RWPE2 (cell line): ENCODE results near the gene CAPN14.
"Not testable (repeated sequence)": the region's sequence is repeated elsewhere in the genome, so short reads cannot be mapped to it uniquely, and the experiment has no call there.

Source experiments
- ATAC-seq: fragments of 200-7000 bp; cut with Tn5 transposase; 3 replicates; pipeline ENCODE4 v1.9.1; 2021; ENCODE audit warnings: low read depth
- DNase-seq: peaks from one replicate; pipeline ENCODE4 v3.0.0-alpha.2; 2020; ENCODE audit warnings: low spot score
- H3K27ac ChIP-seq: fragments of 450-650 bp; 2 replicates; pipeline ENCODE4 v1.5.1; 2017; ENCODE audit warnings: mild to moderate bottlenecking; ENCODE audit not compliant: poor library complexity, severe bottlenecking
- H3K27me3 ChIP-seq: fragments of 250-450 bp; sonication (Bioruptor Pico); 2 replicates; pipeline ENCODE4 v1.5.1; 2021; ENCODE audit warnings: mild to moderate bottlenecking, moderate library complexity; ENCODE audit not compliant: insufficient read depth, poor library complexity, severe bottlenecking
- H3K36me3 ChIP-seq: fragments of 250-450 bp; sonication (Bioruptor Pico); 2 replicates; pipeline ENCODE4 v1.5.1; 2020; ENCODE audit warnings: low read depth, mild to moderate bottlenecking, moderate library complexity
- H3K4me1 ChIP-seq: fragments of 250-450 bp; sonication (Bioruptor Pico); 2 replicates; pipeline ENCODE4 v1.5.1; 2021; ENCODE audit warnings: mild to moderate bottlenecking, moderate library complexity; ENCODE audit not compliant: insufficient read depth, poor library complexity, severe bottlenecking
- H3K4me3 ChIP-seq: fragments of 250-450 bp; sonication (Bioruptor Pico); 2 replicates; pipeline ENCODE4 v1.5.1; 2021; ENCODE audit warnings: mild to moderate bottlenecking, moderate library complexity; ENCODE audit not compliant: severe bottlenecking
- H3K9me3 ChIP-seq: fragments of 250-450 bp; sonication (Bioruptor Pico); 2 replicates; pipeline ENCODE4 v1.5.1; 2021; ENCODE audit warnings: mild to moderate bottlenecking, moderate library complexity; ENCODE audit not compliant: severe bottlenecking
- TF ChIP-seq, protein P1 (sequence below): fragments of 450-650 bp; IDR thresholded peaks from one replicate; pipeline ENCODE4 v1.5.1; 2017; ENCODE audit warnings: mild to moderate bottlenecking, moderate library complexity; ENCODE audit not compliant: poor library complexity, severe bottlenecking

CAPN14 gene

DNA sequence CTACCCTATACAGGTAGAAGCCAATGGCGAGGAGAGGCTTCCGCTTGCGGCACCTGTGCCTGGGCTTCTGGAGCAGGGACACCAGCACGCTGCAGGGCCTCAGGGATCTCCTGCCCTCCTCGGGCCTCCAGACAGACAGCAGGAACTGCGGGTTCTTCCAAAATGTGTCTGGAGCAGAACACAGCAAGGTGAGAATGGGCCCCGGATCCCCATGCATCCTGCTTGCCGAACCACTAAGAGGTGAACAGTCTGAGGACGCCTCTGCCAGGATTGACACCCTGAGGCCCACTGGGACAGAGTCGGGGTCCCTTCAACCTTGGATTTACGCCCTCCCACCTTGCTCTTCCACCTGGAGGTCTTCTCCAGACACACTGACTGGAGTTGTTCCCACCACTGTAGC is 25.4 kb downstream of the CAPN14 start:
- H3K9me3 ChIP-seq: no peaks in the 10 kb centered on the region
- no peaks in the 10 kb centered on the region for H3K36me3 ChIP-seq
- no peaks in the 10 kb centered on the region for H3K4me1 ChIP-seq
- DNase-seq (no peak), ATAC-seq (no peak)
- no peaks in the 10 kb centered on the region for H3K27me3 ChIP-seq
- no peak overlapping the region for H3K27ac ChIP-seq
- no peak overlapping the region for H3K4me3 ChIP-seq
- TF ChIP-seq, protein P1, sequence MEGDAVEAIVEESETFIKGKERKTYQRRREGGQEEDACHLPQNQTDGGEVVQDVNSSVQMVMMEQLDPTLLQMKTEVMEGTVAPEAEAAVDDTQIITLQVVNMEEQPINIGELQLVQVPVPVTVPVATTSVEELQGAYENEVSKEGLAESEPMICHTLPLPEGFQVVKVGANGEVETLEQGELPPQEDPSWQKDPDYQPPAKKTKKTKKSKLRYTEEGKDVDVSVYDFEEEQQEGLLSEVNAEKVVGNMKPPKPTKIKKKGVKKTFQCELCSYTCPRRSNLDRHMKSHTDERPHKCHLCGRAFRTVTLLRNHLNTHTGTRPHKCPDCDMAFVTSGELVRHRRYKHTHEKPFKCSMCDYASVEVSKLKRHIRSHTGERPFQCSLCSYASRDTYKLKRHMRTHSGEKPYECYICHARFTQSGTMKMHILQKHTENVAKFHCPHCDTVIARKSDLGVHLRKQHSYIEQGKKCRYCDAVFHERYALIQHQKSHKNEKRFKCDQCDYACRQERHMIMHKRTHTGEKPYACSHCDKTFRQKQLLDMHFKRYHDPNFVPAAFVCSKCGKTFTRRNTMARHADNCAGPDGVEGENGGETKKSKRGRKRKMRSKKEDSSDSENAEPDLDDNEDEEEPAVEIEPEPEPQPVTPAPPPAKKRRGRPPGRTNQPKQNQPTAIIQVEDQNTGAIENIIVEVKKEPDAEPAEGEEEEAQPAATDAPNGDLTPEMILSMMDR: no peak

DNA sequence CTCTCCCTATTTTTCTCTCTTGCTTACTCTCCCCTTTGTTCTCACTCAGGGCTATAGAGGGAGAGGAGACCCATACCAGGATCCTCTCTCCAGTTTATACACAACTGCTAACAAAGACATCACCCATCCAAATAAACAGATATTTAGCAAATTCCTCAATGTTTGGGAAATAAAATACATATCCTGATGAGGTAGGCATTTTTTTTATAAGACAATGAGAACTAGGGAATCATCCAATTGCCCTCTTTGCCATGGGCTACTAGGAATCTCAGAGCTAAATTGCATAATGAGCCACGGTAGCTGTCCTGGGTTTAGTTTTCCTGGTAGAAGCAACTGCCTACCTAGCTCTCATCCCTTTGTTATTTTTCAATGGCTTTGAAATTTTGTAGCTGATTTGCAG is 27.1 kb downstream of the CAPN14 start:
- Histone ChIP-seq H3K9me3 (no peaks in the 10 kb centered on the region), H3K4me3 (no peak overlapping the region), H3K4me1 (no peaks in the 10 kb centered on the region), H3K27ac (no peak overlapping the region), H3K27me3 (no peaks in the 10 kb centered on the region), H3K36me3 (no peaks in the 10 kb centered on the region)
- ATAC-seq (no peak), DNase-seq (no peak)
- TF ChIP-seq, protein P1: no peak

DNA sequence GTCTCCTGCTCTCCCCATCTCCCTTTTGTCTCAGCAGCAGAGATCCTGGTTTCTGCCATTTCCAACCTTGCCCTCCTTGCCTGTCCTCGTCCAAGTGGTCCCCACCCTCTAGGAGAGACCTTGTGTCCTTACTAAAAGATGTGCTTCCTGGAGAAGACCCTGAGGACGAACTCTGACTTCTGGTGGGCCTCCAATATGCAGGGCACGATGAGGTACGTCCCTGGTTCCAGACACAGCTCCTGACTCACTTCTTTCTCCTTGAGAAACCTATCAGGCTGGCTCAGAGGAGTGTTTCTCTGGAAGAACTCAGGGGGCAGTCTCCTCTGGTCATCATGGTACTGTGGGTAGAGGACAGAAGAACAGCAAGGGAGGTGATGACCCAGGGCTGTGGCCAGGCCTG is 28.2 kb downstream of the CAPN14 start:
- Histone ChIP-seq H3K4me1 (no peaks in the 10 kb centered on the region), H3K36me3 (no peaks in the 10 kb centered on the region), H3K27ac (no peak overlapping the region), H3K9me3 (no peaks in the 10 kb centered on the region), H3K4me3 (no peak overlapping the region), H3K27me3 (no peaks in the 10 kb centered on the region)
- no peak for DNase-seq
- ATAC-seq: no peak
- TF ChIP-seq, protein P1: no peak

DNA sequence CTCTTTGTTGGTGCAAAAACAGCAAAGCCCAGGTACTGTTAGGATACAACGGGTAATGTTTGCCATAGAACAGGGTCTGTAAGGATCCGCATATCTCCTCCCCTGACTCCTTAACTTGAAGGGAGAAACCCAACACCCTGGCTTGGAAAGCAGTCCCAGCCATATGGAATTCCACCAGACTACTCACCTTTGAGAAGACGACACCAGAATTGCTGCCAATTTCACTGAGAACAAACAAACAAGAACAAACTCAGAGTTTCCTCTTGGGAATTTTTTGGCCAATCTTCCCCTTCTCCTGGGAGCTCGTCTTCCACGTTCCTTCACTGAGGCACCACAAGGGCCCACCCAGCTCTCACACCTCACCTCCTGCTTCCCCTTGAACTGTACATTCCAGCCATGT is 29.2 kb downstream of the CAPN14 start:
- H3K27ac ChIP-seq: no peak overlapping the region
- TF ChIP-seq, protein P1: no peak
- H3K27me3 ChIP-seq: no peaks in the 10 kb centered on the region
- no peaks in the 10 kb centered on the region for H3K36me3 ChIP-seq
- no peaks in the 10 kb centered on the region for H3K4me1 ChIP-seq
- DNase-seq (no peak), ATAC-seq (no peak)
- no peaks in the 10 kb centered on the region for H3K9me3 ChIP-seq
- H3K4me3 ChIP-seq: no peak overlapping the region

DNA sequence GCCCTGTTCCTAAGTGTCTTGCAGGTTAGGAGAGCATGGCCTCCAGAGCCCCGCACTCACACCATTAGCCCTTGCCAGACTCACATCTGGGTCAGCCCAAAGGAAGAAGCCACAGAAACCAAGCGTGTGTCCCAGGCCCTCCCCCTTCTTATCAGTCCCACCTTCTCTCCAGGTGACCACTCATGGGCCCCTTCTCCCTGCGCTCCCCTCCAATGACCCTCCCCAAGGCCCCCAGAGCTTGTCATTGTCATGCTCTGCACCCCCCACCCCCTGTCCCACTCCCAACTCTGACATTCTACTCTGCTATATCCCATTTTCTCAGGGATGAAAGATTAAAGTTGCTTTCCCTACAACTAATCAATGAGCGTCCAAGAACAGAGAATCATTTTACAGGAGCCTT is 30.1 kb downstream of the CAPN14 start:
- Histone ChIP-seq H3K27ac (no peak overlapping the region), H3K9me3 (no peaks in the 10 kb centered on the region), H3K4me3 (no peak overlapping the region), H3K4me1 (no peaks in the 10 kb centered on the region), H3K27me3 (no peaks in the 10 kb centered on the region), H3K36me3 (no peaks in the 10 kb centered on the region)
- DNase-seq (no peak), ATAC-seq (no peak)
- TF ChIP-seq, protein P1: no peak

DNA sequence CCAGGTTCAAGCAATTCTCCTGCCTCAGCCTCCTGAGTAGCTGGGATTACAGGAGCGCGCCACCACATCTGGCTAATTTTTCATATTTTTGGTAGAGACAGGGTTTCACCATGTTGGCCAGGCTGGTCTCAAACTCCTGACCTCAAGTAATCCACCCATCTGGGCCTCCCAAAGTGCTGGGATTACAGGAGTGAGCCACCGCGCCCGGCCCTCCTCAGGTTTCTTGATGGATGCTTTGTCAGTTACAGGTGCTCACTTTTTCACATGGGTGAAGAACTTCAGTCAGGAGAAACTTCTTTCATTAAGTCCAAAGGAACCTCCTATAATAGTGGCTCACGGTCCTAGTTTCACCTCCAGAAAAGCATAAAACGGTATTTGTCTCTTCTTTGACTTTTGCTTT is 33.3 kb downstream of the CAPN14 start:
- not testable (repeated sequence) for H3K36me3 ChIP-seq, H3K4me1 ChIP-seq, DNase-seq, ATAC-seq, H3K27me3 ChIP-seq, H3K27ac ChIP-seq, H3K9me3 ChIP-seq, H3K4me3 ChIP-seq
